SK-N-SH (cell line): Measurements from ENCODE around the gene EYA2.

Experiments used
- EP300 ChIP-seq, 2 experiments: IDR thresholded peaks; 2 replicates each; pipeline versions ENCODE4 v1.4.0 to v1.6.1; 2012; ENCODE audit warnings: borderline replicate concordance in 1 of 2, low read depth in 1 of 2, low read length in 1 of 2
- RXRA ChIP-seq: IDR thresholded peaks from 2 replicates; pipeline ENCODE4 v1.4.0; 2012; ENCODE audit warnings: low read depth, mild to moderate bottlenecking, borderline replicate concordance
- TF ChIP-seq, protein P1 (sequence below): fragments of 200-600 bp; sonication (generic); IDR thresholded peaks from 2 replicates; pipeline ENCODE4 v1.6.1; 2017; ENCODE audit warnings: antibody characterized with exemption, mild to moderate bottlenecking, moderate library complexity

DNA sequence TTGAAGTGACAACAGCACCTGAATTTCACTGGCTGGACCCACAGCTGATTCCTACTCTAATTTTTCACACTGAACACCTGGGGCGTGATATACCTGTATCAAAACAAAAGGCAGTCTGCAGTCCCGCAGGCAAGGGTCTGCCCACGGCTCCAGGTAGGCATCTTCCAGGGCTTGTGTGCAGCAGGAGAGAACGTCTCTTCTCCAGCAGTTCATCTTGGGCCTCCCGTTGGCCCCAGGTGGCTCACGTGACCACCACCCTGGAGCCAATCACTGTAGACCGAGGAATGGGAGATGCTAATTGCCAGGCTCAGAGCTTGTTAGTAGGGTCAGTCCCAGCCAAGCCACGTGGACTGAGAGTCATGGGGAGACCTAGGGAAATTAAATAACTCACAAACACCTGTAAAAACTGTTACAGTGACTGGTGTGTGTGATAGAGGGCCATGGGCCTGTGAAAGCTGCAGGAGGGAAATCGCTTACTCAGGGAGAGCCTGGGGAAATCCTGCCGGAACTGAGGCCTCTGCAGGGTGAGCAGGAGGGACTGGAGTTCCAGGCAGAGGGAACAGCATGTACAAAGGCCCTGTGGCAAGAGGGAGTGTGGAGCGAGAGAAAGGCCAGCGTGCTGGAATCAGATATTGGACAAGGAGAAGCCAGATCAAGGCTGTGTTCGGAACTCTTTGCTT, 83.4 kb downstream of the EYA2 start:
- TF ChIP-seq RXRA: no peak
- TF ChIP-seq, protein P1, sequence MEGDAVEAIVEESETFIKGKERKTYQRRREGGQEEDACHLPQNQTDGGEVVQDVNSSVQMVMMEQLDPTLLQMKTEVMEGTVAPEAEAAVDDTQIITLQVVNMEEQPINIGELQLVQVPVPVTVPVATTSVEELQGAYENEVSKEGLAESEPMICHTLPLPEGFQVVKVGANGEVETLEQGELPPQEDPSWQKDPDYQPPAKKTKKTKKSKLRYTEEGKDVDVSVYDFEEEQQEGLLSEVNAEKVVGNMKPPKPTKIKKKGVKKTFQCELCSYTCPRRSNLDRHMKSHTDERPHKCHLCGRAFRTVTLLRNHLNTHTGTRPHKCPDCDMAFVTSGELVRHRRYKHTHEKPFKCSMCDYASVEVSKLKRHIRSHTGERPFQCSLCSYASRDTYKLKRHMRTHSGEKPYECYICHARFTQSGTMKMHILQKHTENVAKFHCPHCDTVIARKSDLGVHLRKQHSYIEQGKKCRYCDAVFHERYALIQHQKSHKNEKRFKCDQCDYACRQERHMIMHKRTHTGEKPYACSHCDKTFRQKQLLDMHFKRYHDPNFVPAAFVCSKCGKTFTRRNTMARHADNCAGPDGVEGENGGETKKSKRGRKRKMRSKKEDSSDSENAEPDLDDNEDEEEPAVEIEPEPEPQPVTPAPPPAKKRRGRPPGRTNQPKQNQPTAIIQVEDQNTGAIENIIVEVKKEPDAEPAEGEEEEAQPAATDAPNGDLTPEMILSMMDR: no peak
- no peak for TF ChIP-seq EP300 (IDR thresholded peaks at IDR 0.05; ENCODE audit: borderline replicate concordance in 1 of 2, low read depth in 1 of 2, low read length in 1 of 2)
